GM23248 (cell line): Measurements from ENCODE around the gene MSANTD1. TPM values are rescaled to one million over a fixed set of nuclear protein-coding genes. Genes with fewer than 3 reads are reported as not detected.

Experiments used
- DNase-seq: peaks from one replicate; pipeline ENCODE4 v3.0.0-alpha.2; 2015
- H2AFZ ChIP-seq: fragments of 200-600 bp; sonication (generic); 2 replicates; pipeline ENCODE4 v1.6.1; 2016; ENCODE audit warnings: antibody characterized with exemption
- H3F3A ChIP-seq: fragments of 200-600 bp; sonication (generic); 2 replicates; pipeline ENCODE4 v1.6.1; 2016; ENCODE audit warnings: mild to moderate bottlenecking, antibody characterized with exemption, mixed run types; ENCODE audit not compliant: insufficient read depth
- H3K27ac ChIP-seq: fragments of 200-600 bp; sonication (generic); 2 replicates; pipeline ENCODE4 v1.5.1; 2016; ENCODE audit warnings: mild to moderate bottlenecking
- H3K27me3 ChIP-seq: fragments of 200-600 bp; sonication (generic); replicated peaks from 2 replicates; pipeline ENCODE4 v1.6.1; 2016; ENCODE audit warnings: mild to moderate bottlenecking; ENCODE audit not compliant: insufficient read depth
- H3K36me3 ChIP-seq: fragments of 200-600 bp; sonication (generic); 2 replicates; pipeline ENCODE4 v1.6.1; 2016; ENCODE audit warnings: low read depth, mild to moderate bottlenecking
- H3K4me1 ChIP-seq: fragments of 200-600 bp; sonication (generic); 2 replicates; pipeline ENCODE4 v1.6.1; 2016; ENCODE audit warnings: mild to moderate bottlenecking; ENCODE audit not compliant: insufficient read depth
- H3K4me2 ChIP-seq: fragments of 200-600 bp; sonication (generic); one replicate; pipeline ENCODE4 v1.6.1; 2016; ENCODE audit warnings: mild to moderate bottlenecking; ENCODE audit not compliant: unreplicated experiment
- H3K4me3 ChIP-seq: fragments of 200-600 bp; sonication (generic); 2 replicates; pipeline ENCODE4 v1.5.1; 2016; ENCODE audit warnings: mild to moderate bottlenecking
- H3K79me2 ChIP-seq: fragments of 200-600 bp; sonication (generic); 2 replicates; pipeline ENCODE4 v1.6.1; 2016; ENCODE audit warnings: mild to moderate bottlenecking; ENCODE audit not compliant: insufficient read depth
- H3K9ac ChIP-seq: fragments of 200-600 bp; sonication (generic); 2 replicates; pipeline ENCODE4 v1.6.1; 2016; ENCODE audit warnings: mild to moderate bottlenecking
- H3K9me2 ChIP-seq: fragments of 200-600 bp; sonication (generic); 2 replicates; pipeline ENCODE4 v1.6.1; 2016; ENCODE audit warnings: mixed run types, mild to moderate bottlenecking, moderate library complexity; ENCODE audit not compliant: insufficient read depth
- H3K9me3 ChIP-seq: fragments of 200-600 bp; sonication (generic); one replicate; pipeline ENCODE4 v1.6.1; 2017; ENCODE audit warnings: low read depth
- H4K20me1 ChIP-seq: fragments of 200-600 bp; sonication (generic); 2 replicates; pipeline ENCODE4 v1.6.0; 2016; ENCODE audit not compliant: insufficient read depth
- EZH2 ChIP-seq: fragments of 200-600 bp; sonication (generic); IDR thresholded peaks from 2 replicates; pipeline ENCODE4 v1.6.1; 2018; ENCODE audit warnings: antibody characterized with exemption, mild to moderate bottlenecking; ENCODE audit not compliant: insufficient read depth, poor library complexity, severe bottlenecking
- EZH2phosphoT487 ChIP-seq: fragments of 200-600 bp; sonication (generic); IDR thresholded peaks from 2 replicates; pipeline ENCODE4 v1.6.1; 2018; ENCODE audit warnings: antibody characterized with exemption, moderate library complexity, mild to moderate bottlenecking, low read depth; ENCODE audit not compliant: insufficient read depth
- WGBS, 2 experiments: methylation state at CpG; one replicate each; pipeline ENCODE4 v1.1.6; 2015 to 2017; ENCODE audit warnings: low lambda C conversion rate in 2 of 2, low coverage in 1 of 2; ENCODE audit errors: missing lambda C conversion rate in 2 of 2; 5-methylcytosine and 5-hydroxymethylcytosine counted together
- in situ Hi-C: fragments of 300-500 bp; cut with MboI; formaldehyde crosslinking; loops from 2 replicates; pipeline ENCODE4 v1.15.0; 2020
- polyA plus RNA-seq: library from polyadenylated mRNA; unstranded; fragments of >200 nt; fragmentation: Nextera tagmentation; extraction: Ambion mirVana; gene quantifications from 2 replicates; pipeline ENCODE4 v1.2.1, GENCODE V29; 2016
- total RNA-seq: library from RNA; depleted of rRNA; stranded (reverse); fragments of >200 nt; shearing (Covaris generic); gene quantifications from 2 replicates; pipeline ENCODE4 v1.2.3, GENCODE V29; 2014

MSANTD1 gene
- total and polyA plus RNA-seq, 2 experiments from 2014 or later: not detected

- H3K9me3 ChIP-seq: no peaks in the 10 kb centered on the region
- in situ Hi-C loops: no loop called here
- H3K79me2 ChIP-seq: no peaks in the 10 kb centered on the region
- H3K36me3 ChIP-seq: peaks cover 29% of the 10 kb centered on the region
- no peak overlapping the region for H3K4me2 ChIP-seq
- H3K9me2 ChIP-seq: no peaks in the 10 kb centered on the region
- DNase-seq: no peak
- H3K27me3 ChIP-seq: no peaks in the 10 kb centered on the region
- WGBS, 2 experiments: 95% methylated on average over 15 of the region's 15 CpGs
- H4K20me1 ChIP-seq: no peaks in the 10 kb centered on the region
- no peak overlapping the region for H3K9ac ChIP-seq
- no peak overlapping the region for H2AFZ ChIP-seq
- H3K4me1 ChIP-seq: no peaks in the 10 kb centered on the region
- TF ChIP-seq EZH2: no peak
- no peak for TF ChIP-seq EZH2phosphoT487
- H3K4me3 ChIP-seq: no peak overlapping the region
- no peaks in the 10 kb centered on the region for H3F3A ChIP-seq
- no peak overlapping the region for H3K27ac ChIP-seq
Measured at GRCh38 chr4:3213661-3214250, 35.2 kb upstream of the MSANTD1 start.

GRCh38 chr4:3215256-3215655, 33.7 kb upstream of the MSANTD1 start:
- no peak overlapping the region for H3K27ac ChIP-seq
- no peaks in the 10 kb centered on the region for H3K9me3 ChIP-seq
- WGBS, 2 experiments: 93 to 94% methylated on average over 12 of the region's 12 CpGs
- no peak overlapping the region for H2AFZ ChIP-seq
- H3K36me3 ChIP-seq: peaks cover 20% of the 10 kb centered on the region
- H3K27me3 ChIP-seq: no peaks in the 10 kb centered on the region
- no peaks in the 10 kb centered on the region for H3F3A ChIP-seq
- DNase-seq: no peak
- H3K4me1 ChIP-seq: no peaks in the 10 kb centered on the region
- H3K4me2 ChIP-seq: no peak overlapping the region
- no peak overlapping the region for H3K4me3 ChIP-seq
- no peaks in the 10 kb centered on the region for H4K20me1 ChIP-seq
- TF ChIP-seq EZH2 (no peak), EZH2phosphoT487 (no peak)
- H3K9me2 ChIP-seq: no peaks in the 10 kb centered on the region
- no peak overlapping the region for H3K9ac ChIP-seq
- in situ Hi-C loops: no loop called here
- H3K79me2 ChIP-seq: no peaks in the 10 kb centered on the region

GRCh38 chr4:3215733-3216132, 33.2 kb upstream of the MSANTD1 start:
- Histone ChIP-seq H4K20me1 (no peaks in the 10 kb centered on the region), H3K4me1 (no peaks in the 10 kb centered on the region), H2AFZ (no peak overlapping the region), H3K79me2 (no peaks in the 10 kb centered on the region), H3K27ac (no peak overlapping the region), H3K36me3 (peaks cover 20% of the 10 kb centered on the region), H3F3A (no peaks in the 10 kb centered on the region), H3K9me2 (no peaks in the 10 kb centered on the region), H3K4me3 (no peak overlapping the region), H3K4me2 (no peak overlapping the region), H3K27me3 (no peaks in the 10 kb centered on the region), H3K9me3 (no peaks in the 10 kb centered on the region), H3K9ac (no peak overlapping the region)
- TF ChIP-seq EZH2 (no peak), EZH2phosphoT487 (no peak)
- DNase-seq: no peak
- WGBS, 2 experiments: 92 to 96% methylated on average over 4 of the region's 4 CpGs
- in situ Hi-C loops: no loop called here

DNA sequence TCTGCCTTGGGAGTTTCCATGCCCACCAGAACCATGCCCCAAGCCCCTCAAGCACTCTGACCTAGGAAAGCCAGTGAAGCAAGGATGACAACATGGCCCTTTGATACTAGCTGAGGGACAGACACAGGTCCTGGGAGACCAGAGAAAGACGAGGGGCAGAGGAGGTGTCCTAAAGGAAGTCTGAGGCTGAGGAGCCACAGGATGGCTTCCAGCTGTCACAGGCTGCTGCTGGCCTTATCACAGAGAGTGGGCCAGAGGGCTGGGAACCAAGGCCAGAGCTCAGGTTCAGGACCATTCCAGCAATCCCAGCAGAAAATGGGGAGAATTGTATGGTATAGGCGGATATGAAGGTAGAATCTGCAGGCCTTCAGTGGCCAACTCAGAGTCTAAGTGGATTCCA, 31.7 kb upstream of the MSANTD1 start:
- no peak for TF ChIP-seq EZH2
- TF ChIP-seq EZH2phosphoT487: no peak
- H3K9me3 ChIP-seq: no peaks in the 10 kb centered on the region
- no peak overlapping the region for H3K4me3 ChIP-seq
- no peaks in the 10 kb centered on the region for H3K79me2 ChIP-seq
- no peak overlapping the region for H2AFZ ChIP-seq
- no peaks in the 10 kb centered on the region for H3F3A ChIP-seq
- DNase-seq: no peak
- in situ Hi-C loops: no loop called here
- whole genome bisulfite sequencing, 2 experiments: 79 to 83% methylated on average over 2 of the region's 2 CpGs
- no peak overlapping the region for H3K9ac ChIP-seq
- H3K4me1 ChIP-seq: no peaks in the 10 kb centered on the region
- no peak overlapping the region for H3K4me2 ChIP-seq
- peaks cover 24% of the 10 kb centered on the region for H3K36me3 ChIP-seq
- no peaks in the 10 kb centered on the region for H3K9me2 ChIP-seq
- no peak overlapping the region for H3K27ac ChIP-seq
- H3K27me3 ChIP-seq: no peaks in the 10 kb centered on the region
- H4K20me1 ChIP-seq: no peaks in the 10 kb centered on the region

- Histone ChIP-seq H3K9ac (no peak overlapping the region), H3F3A (no peaks in the 10 kb centered on the region), H3K79me2 (no peaks in the 10 kb centered on the region), H3K4me1 (no peaks in the 10 kb centered on the region), H4K20me1 (no peaks in the 10 kb centered on the region), H3K9me3 (no peaks in the 10 kb centered on the region), H3K27me3 (no peaks in the 10 kb centered on the region), H3K9me2 (no peaks in the 10 kb centered on the region), H3K4me3 (no peak overlapping the region), H3K4me2 (no peak overlapping the region), H3K27ac (no peak overlapping the region), H2AFZ (no peak overlapping the region), H3K36me3 (peaks cover 24% of the 10 kb centered on the region)
- 94 to 95% methylated on average over 16 of the region's 16 CpGs for WGBS, 2 experiments
- TF ChIP-seq EZH2 (no peak), EZH2phosphoT487 (no peak)
- no peak for DNase-seq
- in situ Hi-C loops: no loop called here
Measured at GRCh38 chr4:3217771-3218170, 31.2 kb upstream of the MSANTD1 start.
